SK-N-SH treated with all-trans-retinoic acid at 6 μM for 48 hours (cell line): ENCODE results near the gene LAMC1.

ENCODE experiments used
- ATAC-seq: fragments of 200-7000 bp; cut with Tn5 transposase; 3 replicates; pipeline ENCODE4 v1.9.1; 2020; ENCODE audit warnings: mild to moderate bottlenecking, moderate library complexity
- ARNTL ChIP-seq: fragments of 450-650 bp; formaldehyde crosslinking; IDR thresholded peaks from 2 replicates; pipeline ENCODE4 v1.5.0; 2020; ENCODE audit warnings: low read depth, mild to moderate bottlenecking, moderate library complexity, borderline replicate concordance
- CREB5 ChIP-seq: fragments of 250-450 bp; sonication (Bioruptor Pico); IDR thresholded peaks from 2 replicates; pipeline ENCODE4 v1.5.1; 2020; ENCODE audit warnings: low read depth, mild to moderate bottlenecking, moderate library complexity
- CSDC2 ChIP-seq: fragments of 250-450 bp; sonication (Bioruptor Pico); IDR thresholded peaks from 2 replicates; pipeline ENCODE4 v1.5.0; 2020; ENCODE audit warnings: mild to moderate bottlenecking, moderate library complexity
- CSRNP3 ChIP-seq: fragments of 250-450 bp; sonication (Bioruptor Pico); IDR thresholded peaks from 2 replicates; pipeline ENCODE4 v1.5.1; 2021; ENCODE audit warnings: mild to moderate bottlenecking, moderate library complexity
- ESRRG ChIP-seq: fragments of 250-450 bp; sonication (Bioruptor Pico); IDR thresholded peaks from 2 replicates; pipeline ENCODE4 v1.6.1; 2021; ENCODE audit warnings: mild to moderate bottlenecking
- OSR1 ChIP-seq: fragments of 250-450 bp; sonication (Bioruptor Pico); IDR thresholded peaks from 2 replicates; pipeline ENCODE4 v1.8.0; 2022; ENCODE audit warnings: moderate library complexity, mild to moderate bottlenecking, inconsistent platforms
- PATZ1 ChIP-seq: fragments of 250-450 bp; sonication (Bioruptor Pico); IDR thresholded peaks from 2 replicates; pipeline ENCODE4 v1.8.0; 2020; ENCODE audit warnings: mild to moderate bottlenecking, moderate library complexity, borderline replicate concordance
- POU6F1 ChIP-seq: fragments of 250-450 bp; sonication (Bioruptor Pico); IDR thresholded peaks from 2 replicates; pipeline ENCODE4 v1.8.0; 2021; ENCODE audit warnings: low read depth, mild to moderate bottlenecking, moderate library complexity, borderline replicate concordance
- PPARA ChIP-seq: fragments of 250-450 bp; sonication (Bioruptor Pico); IDR thresholded peaks from 2 replicates; pipeline ENCODE4 v1.5.0; 2020; ENCODE audit warnings: mild to moderate bottlenecking, borderline replicate concordance
- RARB ChIP-seq: fragments of 250-450 bp; sonication (Bioruptor Pico); IDR thresholded peaks from 2 replicates; pipeline ENCODE4 v1.8.0; 2021; ENCODE audit warnings: mild to moderate bottlenecking, moderate library complexity
- SNAI2 ChIP-seq: fragments of 250-450 bp; sonication (Bioruptor Pico); IDR thresholded peaks from 2 replicates; pipeline ENCODE4 v1.5.0; 2020; ENCODE audit warnings: mild to moderate bottlenecking, moderate library complexity
- TOX ChIP-seq: fragments of 250-450 bp; sonication (Bioruptor Pico); IDR thresholded peaks from 2 replicates; pipeline ENCODE4 v1.8.0; 2021; ENCODE audit warnings: mild to moderate bottlenecking, moderate library complexity, borderline replicate concordance
- TSHZ2 ChIP-seq: fragments of 250-450 bp; sonication (Bioruptor Pico); IDR thresholded peaks from 2 replicates; pipeline ENCODE4 v1.5.0; 2020; ENCODE audit warnings: mild to moderate bottlenecking, moderate library complexity
- ZC3H10 ChIP-seq: fragments of 250-450 bp; sonication (Bioruptor Pico); IDR thresholded peaks from 2 replicates; pipeline ENCODE4 v1.5.1; 2021; ENCODE audit warnings: mild to moderate bottlenecking, moderate library complexity
- ZFP30 ChIP-seq: fragments of 450-650 bp; formaldehyde crosslinking; IDR thresholded peaks from 2 replicates; pipeline ENCODE4 v1.5.0; 2022; ENCODE audit warnings: mild to moderate bottlenecking, moderate library complexity
- ZNF565 ChIP-seq: fragments of 450-650 bp; formaldehyde crosslinking; conservative IDR thresholded peaks from 2 replicates; pipeline ENCODE4 v1.5.0; 2020; ENCODE audit warnings: low read depth, mild to moderate bottlenecking, moderate library complexity
- ZNF70 ChIP-seq: fragments of 450-650 bp; formaldehyde crosslinking; IDR thresholded peaks from 2 replicates; pipeline ENCODE4 v1.5.0; 2020; ENCODE audit warnings: mild to moderate bottlenecking, moderate library complexity
- ZNF8 ChIP-seq: fragments of 450-650 bp; formaldehyde crosslinking; IDR thresholded peaks from 2 replicates; pipeline ENCODE4 v1.5.0; 2020; ENCODE audit warnings: mild to moderate bottlenecking, moderate library complexity

The LAMC1 gene

GRCh38 chr1:183025010-183025337, 1.8 kb downstream of the LAMC1 start:
- TF ChIP-seq CREB5 (no peak), OSR1 (CRISPR knock-in tag) (no peak), PPARA (CRISPR knock-in tag) (no peak), SNAI2 (no peak), TSHZ2 (CRISPR knock-in tag) (no peak), CSDC2 (no peak)
- no peak for ATAC-seq

- TF ChIP-seq ZNF70 (CRISPR knock-in tag) = no peak
- peak; percentile 66; the same call in 1 of the 2 replicates for TF ChIP-seq POU6F1 (CRISPR knock-in tag)
- TF ChIP-seq ZC3H10 (CRISPR knock-in tag) = no peak
- no peak for ATAC-seq
Measured at GRCh38 chr1:183025782-183026774, 2.9 kb downstream of the LAMC1 start.

GRCh38 chr1:183027031-183027430, 3.8 kb downstream of the LAMC1 start:
- ATAC-seq = no peak
- TF ChIP-seq POU6F1 (CRISPR knock-in tag) = no peak

- ATAC-seq = no peak
- TF ChIP-seq RARB (CRISPR knock-in tag) (no peak), ZNF8 (CRISPR knock-in tag) (no peak), ZFP30 (CRISPR knock-in tag) (no peak), OSR1 (CRISPR knock-in tag) (no peak), ZNF565 (CRISPR knock-in tag) (no peak), PATZ1 (CRISPR knock-in tag) (no peak), ARNTL (CRISPR knock-in tag) (no peak), CSDC2 (no peak), ESRRG (CRISPR knock-in tag) (no peak), TOX (CRISPR knock-in tag) (no peak), CSRNP3 (no peak), POU6F1 (CRISPR knock-in tag) (no peak)
Measured at GRCh38 chr1:183027791-183028190, 4.6 kb downstream of the LAMC1 start.
